Peyer's patch (tissue), 4 donors: ENCODE results near the gene CD274. TPM values are rescaled to one million over a fixed set of nuclear protein-coding genes. Genes with fewer than 3 reads are reported as not detected.
"Not testable (repeated sequence)": the region's sequence is repeated elsewhere in the genome, so short reads cannot be mapped to it uniquely, and the experiment has no call there.

Experiments used
- DNase-seq, 3 donors: peaks; one replicate each; pipeline ENCODE4 v3.0.0-alpha.2; 2017 to 2019
- H3K27ac ChIP-seq, 4 donors: fragments of 200-600 bp; sonication (generic); one replicate each; pipeline ENCODE4 v1.5.1; 2016 to 2019
- H3K27me3 ChIP-seq, 2 donors: fragments of 200-600 bp; sonication (generic); one replicate each; pipeline ENCODE4 v1.5.1; 2019
- H3K36me3 ChIP-seq, 3 donors: fragments of 200-600 bp; sonication (generic); one replicate each; pipeline ENCODE4 v1.5.1; 2016 to 2019
- H3K4me1 ChIP-seq, 4 donors: fragments of 200-600 bp; sonication (generic); one replicate each; pipeline ENCODE4 v1.5.1; 2016 to 2019
- H3K4me3 ChIP-seq, 4 donors: fragments of 200-600 bp; sonication (generic); 1 replicate in 3 of 4; 2 replicates in 1 of 4; pipeline ENCODE4 v1.5.1; 2016 to 2019; ENCODE audit warnings: mild to moderate bottlenecking in 1 of 4
- H3K9me3 ChIP-seq, 4 donors: fragments of 200-600 bp; sonication (generic); one replicate each; pipeline ENCODE4 v1.5.1; 2016 to 2019; ENCODE audit warnings: mild to moderate bottlenecking in 1 of 4
- POLR2A ChIP-seq, 2 donors: fragments of 450-650 bp; IDR thresholded peaks; one replicate each; pipeline ENCODE4 v1.5.1; 2017; ENCODE audit warnings: antibody characterized with exemption in 2 of 2, mild to moderate bottlenecking in 2 of 2, moderate library complexity in 2 of 2
- total RNA-seq, 4 donors: library from RNA; depleted of rRNA; stranded (reverse); fragments of >200 nt; gene quantifications; one replicate each; pipeline ENCODE4 v1.1.0, GENCODE V29; 2016
- TF ChIP-seq, protein P1 (sequence below), 6 experiments: fragments of 450-650 bp in 4 of 6; fragments of 200-600 bp in 2 of 6; sonication (generic) in 1 of 6; IDR thresholded peaks; one replicate each; pipeline ENCODE4 v1.5.1; 2017 to 2019; ENCODE audit warnings: antibody characterized with exemption in 6 of 6, mild to moderate bottlenecking in 3 of 6, moderate library complexity in 1 of 6

CD274 gene
- total RNA-seq, 4 donors from 2014 or later, result 1.7 to 6.2 (median 3.4) TPM

DNA sequence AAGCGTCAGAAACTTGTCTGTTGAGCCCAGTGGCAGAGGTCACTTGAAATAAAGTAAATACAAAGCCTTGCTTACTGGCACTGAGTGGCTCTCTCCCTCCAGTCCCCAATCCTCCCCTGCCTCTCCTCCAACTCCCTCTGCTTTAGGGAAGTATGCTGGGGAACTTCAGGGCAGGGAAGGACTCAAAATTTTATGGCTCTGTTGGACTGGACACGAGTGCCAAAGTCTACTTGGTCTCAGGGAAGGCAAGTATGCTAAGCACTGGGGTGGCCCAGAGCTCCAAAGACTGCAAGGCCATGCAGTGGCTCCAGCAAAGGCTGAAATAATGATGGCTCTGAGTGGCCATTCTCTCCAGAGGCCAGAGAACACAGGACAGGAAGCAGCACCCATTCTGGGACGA, 22.2 kb upstream of the CD274 start:
- no peaks in the 10 kb centered on the region for H3K4me1 ChIP-seq
- H3K9me3 ChIP-seq, result no peaks in the 10 kb centered on the region
- TF ChIP-seq, protein P1, sequence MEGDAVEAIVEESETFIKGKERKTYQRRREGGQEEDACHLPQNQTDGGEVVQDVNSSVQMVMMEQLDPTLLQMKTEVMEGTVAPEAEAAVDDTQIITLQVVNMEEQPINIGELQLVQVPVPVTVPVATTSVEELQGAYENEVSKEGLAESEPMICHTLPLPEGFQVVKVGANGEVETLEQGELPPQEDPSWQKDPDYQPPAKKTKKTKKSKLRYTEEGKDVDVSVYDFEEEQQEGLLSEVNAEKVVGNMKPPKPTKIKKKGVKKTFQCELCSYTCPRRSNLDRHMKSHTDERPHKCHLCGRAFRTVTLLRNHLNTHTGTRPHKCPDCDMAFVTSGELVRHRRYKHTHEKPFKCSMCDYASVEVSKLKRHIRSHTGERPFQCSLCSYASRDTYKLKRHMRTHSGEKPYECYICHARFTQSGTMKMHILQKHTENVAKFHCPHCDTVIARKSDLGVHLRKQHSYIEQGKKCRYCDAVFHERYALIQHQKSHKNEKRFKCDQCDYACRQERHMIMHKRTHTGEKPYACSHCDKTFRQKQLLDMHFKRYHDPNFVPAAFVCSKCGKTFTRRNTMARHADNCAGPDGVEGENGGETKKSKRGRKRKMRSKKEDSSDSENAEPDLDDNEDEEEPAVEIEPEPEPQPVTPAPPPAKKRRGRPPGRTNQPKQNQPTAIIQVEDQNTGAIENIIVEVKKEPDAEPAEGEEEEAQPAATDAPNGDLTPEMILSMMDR (IDR thresholded peaks at IDR 0.05), result no peak
- H3K4me3 ChIP-seq, result no peak overlapping the region
- no peak overlapping the region for H3K27ac ChIP-seq
- H3K36me3 ChIP-seq, result peaks cover 0 to 19% (median 0%) of the 10 kb centered on the region in 3 donors
- no peak for DNase-seq
- H3K27me3 ChIP-seq, result no peaks in the 10 kb centered on the region

DNA sequence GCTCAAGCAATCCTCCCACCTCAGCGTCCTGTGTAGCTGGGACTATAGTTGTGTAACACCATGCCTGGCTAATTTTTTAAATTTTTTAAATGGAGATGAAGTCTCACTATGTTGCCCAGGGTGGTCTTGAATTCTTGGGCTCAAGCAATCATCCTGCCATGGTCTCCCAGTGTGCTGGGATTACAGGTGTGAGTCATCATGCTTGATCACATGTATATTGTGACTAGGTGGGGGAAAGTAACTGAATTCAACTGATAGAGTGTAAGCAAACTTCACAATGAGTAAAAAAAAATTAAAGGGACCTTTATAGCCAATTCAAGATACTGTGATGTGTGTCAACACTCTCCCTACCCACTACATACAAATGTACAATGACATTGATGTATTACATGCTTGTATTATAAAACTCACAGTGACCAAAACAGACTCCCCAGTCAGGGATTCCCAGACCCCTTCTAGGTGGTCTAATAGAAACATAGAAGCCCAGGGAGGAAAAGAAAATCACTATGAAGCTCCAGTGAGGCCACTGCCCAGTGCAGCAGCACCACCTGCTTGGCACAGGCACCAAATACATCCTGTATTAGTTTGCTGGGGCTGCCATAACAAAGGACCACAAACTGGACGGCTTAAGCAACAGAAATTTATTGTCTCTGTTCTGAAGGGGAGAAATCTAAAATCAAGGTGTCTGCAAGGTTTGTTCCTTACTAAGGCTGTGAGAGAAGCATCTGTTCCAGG, 21.4 kb upstream of the CD274 start:
- H3K4me1 ChIP-seq, result no peaks in the 10 kb centered on the region
- H3K27me3 ChIP-seq, result no peaks in the 10 kb centered on the region
- H3K9me3 ChIP-seq, result no peaks in the 10 kb centered on the region
- peaks cover 0 to 19% (median 0%) of the 10 kb centered on the region in 3 donors for H3K36me3 ChIP-seq
- H3K27ac ChIP-seq, result no peak overlapping the region
- TF ChIP-seq, protein P1 (IDR thresholded peaks at IDR 0.05), result no peak
- TF ChIP-seq POLR2A (IDR thresholded peaks at IDR 0.05), result no peak
- no peak for DNase-seq
- H3K4me3 ChIP-seq, result no peak overlapping the region

DNA sequence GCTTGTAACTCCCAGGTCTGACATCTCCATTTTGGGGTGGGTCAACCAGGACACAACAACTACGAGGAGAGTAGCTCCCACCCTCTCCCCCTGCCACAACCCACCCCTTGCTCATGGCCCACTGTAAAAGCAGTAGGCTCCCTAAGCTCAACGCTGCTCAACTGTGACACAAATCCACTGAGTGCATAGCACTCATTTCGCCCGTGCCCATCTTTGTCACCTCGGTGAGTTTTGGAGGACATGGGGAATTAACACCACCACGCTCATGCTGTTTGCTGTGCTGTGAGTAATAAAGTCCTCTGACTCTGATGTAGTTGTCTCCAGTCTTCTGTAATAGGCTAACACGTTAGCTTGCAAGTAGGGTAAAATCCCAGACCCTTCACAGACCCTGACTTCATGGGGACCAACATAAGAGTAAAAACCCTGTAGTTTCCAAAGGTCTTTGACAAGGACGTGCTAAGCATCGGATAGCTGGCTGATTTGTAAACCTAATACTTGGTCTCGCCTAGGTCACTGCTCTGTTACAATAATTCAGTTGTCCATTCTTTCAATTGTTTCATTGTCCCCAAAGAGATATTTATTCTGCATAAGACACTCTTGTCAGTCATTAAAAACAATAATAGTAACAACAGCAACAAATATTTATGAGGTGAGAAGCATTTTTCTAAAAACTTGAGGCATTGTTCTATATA, 20.3 kb upstream of the CD274 start:
- no peak for DNase-seq
- Histone ChIP-seq H3K9me3 (no peaks in the 10 kb centered on the region), H3K27ac (no peak overlapping the region), H3K4me1 (no peaks in the 10 kb centered on the region), H3K4me3 (no peak overlapping the region), H3K27me3 (no peaks in the 10 kb centered on the region), H3K36me3 (peaks cover 0 to 23% (median 0%) of the 10 kb centered on the region in 3 donors)
- TF ChIP-seq POLR2A (IDR thresholded peaks at IDR 0.05), result no peak
- TF ChIP-seq, protein P1 (IDR thresholded peaks at IDR 0.05), result no peak

DNA sequence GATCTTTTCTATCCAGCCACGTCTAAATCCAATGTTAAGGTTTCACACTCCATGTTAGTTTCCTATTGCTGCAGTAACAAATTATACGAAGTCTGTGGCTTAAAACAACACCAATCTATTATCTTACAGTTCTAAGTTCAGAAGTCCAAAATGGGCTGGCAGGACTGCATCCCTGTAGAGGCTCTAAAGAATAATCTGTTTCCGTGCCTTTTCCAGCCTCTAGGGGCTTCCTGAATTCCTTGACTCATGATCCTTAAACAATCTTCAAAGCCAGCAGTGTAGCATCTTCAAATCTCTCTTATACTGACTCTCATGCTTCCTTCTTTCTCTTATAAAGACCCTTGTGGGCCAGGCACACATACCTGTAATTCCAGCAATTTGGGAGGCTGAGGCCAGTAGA, 19.4 kb upstream of the CD274 start:
- Histone ChIP-seq H3K36me3 (peaks cover 0 to 27% (median 0%) of the 10 kb centered on the region in 3 donors), H3K4me3 (no peak overlapping the region), H3K27me3 (no peaks in the 10 kb centered on the region), H3K4me1 (no peaks in the 10 kb centered on the region), H3K9me3 (no peaks in the 10 kb centered on the region), H3K27ac (no peak overlapping the region)
- no peak for TF ChIP-seq POLR2A (IDR thresholded peaks at IDR 0.05)
- TF ChIP-seq, protein P1 (IDR thresholded peaks at IDR 0.05), result no peak
- DNase-seq, result no peak

DNA sequence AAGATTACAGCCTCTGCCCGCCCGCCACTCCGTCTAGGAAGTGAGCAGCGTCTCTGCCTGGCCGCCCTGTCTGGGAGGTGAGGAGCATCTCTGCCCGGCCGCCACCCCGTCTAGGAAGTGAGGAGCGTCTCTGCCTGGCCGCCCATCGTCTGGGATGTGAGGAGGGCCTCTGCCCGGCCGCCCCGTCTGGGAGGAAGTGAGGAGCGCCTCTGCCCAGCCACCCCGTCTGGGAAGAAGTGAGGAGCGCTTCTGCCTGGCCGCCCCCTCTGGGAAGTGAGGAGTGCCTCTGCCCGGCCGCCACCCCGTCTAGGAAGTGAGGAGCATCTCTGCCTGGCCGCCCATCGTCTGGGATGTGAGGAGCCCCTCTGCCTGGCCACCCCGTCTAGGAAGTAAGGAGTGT, 17.5 kb upstream of the CD274 start:
- H3K27ac ChIP-seq, DNase-seq, H3K9me3 ChIP-seq, H3K4me1 ChIP-seq, H3K27me3 ChIP-seq, H3K4me3 ChIP-seq: not testable (repeated sequence)
- H3K36me3 ChIP-seq, result peaks cover 0 to 27% (median 0%) of the 10 kb centered on the region in 3 donors

DNA sequence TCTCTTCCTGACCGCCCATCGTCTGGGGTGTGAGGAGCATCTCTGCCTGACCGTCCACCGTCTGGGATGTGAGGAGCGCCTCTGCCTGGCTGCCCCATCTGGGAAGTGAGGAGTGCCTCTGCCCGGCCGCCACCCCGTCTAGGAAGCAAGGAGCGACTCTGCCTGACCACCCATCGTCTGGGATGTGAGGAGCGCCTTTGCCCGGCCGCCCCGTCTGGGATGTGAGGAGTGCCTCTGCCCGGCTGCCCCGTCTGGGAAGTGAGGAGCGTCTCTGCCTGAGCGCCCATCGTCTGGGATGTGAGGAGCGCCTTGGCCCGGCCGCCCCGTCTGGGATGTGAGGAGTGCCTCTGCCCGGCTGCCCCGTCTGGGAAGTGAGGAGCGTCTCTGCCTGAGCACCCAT, 17.0 kb upstream of the CD274 start:
- not testable (repeated sequence) for H3K9me3 ChIP-seq, DNase-seq, H3K4me3 ChIP-seq, H3K27ac ChIP-seq, H3K27me3 ChIP-seq, H3K4me1 ChIP-seq
- peaks cover 0 to 27% (median 0%) of the 10 kb centered on the region in 3 donors for H3K36me3 ChIP-seq

DNA sequence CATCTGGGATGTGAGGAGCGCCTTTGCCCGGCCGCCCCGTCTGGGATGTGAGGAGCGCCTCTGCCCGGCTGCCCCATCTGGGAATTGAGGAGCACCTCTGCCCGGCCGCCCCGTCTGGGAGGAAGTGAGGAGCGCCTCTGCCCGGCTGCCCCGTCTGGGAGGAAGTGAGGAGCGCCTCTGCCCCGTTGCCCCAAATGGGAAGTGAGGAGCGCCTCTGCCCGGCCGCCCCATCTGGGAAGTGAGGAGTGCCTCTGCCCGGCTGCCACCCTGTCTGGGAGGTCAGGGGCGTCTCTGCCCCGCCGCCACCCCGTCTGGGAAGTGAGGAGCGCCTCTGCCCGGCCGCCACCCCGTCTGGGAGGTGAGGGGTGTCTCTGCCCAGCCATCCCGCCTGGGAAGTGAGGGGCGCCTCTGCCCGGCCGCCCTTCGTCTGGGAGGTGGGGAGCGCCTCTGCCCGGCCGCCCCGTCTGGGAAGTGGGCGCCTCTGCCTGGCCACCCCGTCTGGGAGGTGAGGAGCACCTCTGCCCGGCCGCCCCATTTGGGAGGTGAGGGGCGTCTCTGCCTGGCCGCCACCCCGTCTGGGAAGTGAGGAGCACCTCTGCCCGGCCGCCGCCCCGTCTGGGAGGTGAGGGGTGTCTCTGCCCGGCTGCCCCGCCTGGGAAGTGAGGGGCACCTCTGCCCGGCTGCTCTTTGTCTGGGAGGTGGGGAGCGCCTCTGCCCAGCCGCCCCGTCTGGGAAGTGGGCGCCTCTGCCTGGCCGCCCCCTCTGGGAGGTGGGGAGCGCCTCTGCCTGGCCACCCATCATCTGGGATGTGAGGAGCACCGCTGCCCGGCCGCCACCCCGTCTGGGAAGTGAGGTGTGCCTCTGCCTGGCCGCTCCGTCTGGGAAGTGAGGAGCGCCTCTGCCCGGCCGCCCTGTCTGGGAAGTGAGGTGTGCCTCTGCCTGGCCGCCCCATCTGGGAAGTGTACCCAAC, 16.2 kb upstream of the CD274 start:
- Histone ChIP-seq H3K36me3 (peaks cover 0 to 27% (median 0%) of the 10 kb centered on the region in 3 donors), H3K4me1 (peaks cover 0 to 12% (median 0%) of the 10 kb centered on the region in 4 donors)
- not testable (repeated sequence) for H3K4me3 ChIP-seq, H3K9me3 ChIP-seq, H3K27ac ChIP-seq, H3K27me3 ChIP-seq, DNase-seq
